Stimulated activated effector memory CD8-positive, alpha-beta T cell treated with anti-CD3 and anti-CD28 coated beads, Interleukin-12 subunit alpha, Interleukin-12 subunit beta, amount 100 ng/mL, for 72 hours (primary cell): ENCODE results near the gene PROX2.

ENCODE experiments used
- ATAC-seq: fragments of 150-1000 bp; cut with Tn5 transposase; 2 replicates; pipeline ENCODE4 v1.10.0; 2021
- DNase-seq, 2 donors: peaks; one replicate each; pipeline ENCODE4 v3.0.0; 2021 to 2022; ENCODE audit warnings: low spot score in 2 of 2
- H3K27ac Mint-ChIP-seq: one replicate; pipeline ENCODE4 v1.8.0; 2022; ENCODE audit warnings: mild to moderate bottlenecking, mixed read lengths
- H3K36me3 Mint-ChIP-seq: one replicate; pipeline ENCODE4 v1.8.0; 2022; ENCODE audit warnings: mild to moderate bottlenecking, mixed read lengths
- H3K4me1 Mint-ChIP-seq: one replicate; pipeline ENCODE4 v1.8.0; 2022; ENCODE audit warnings: mixed read lengths
- H3K4me3 Mint-ChIP-seq: one replicate; pipeline ENCODE4 v1.8.0; 2022; ENCODE audit warnings: mild to moderate bottlenecking, mixed read lengths
- H3K9me3 Mint-ChIP-seq: one replicate; pipeline ENCODE4 v1.8.0; 2022; ENCODE audit warnings: mixed read lengths

The PROX2 gene

GRCh38 chr14:74913393-74913910, 37.5 kb upstream of the PROX2 start:
- Mint-ChIP-seq H3K4me1 (no peaks in the 10 kb centered on the region), H3K4me3 (no peak overlapping the region), H3K36me3 (no peaks in the 10 kb centered on the region), H3K9me3 (no peaks in the 10 kb centered on the region), H3K27ac (no peak overlapping the region)
- ATAC-seq: no peak
- DNase-seq: no peak

- no peaks in the 10 kb centered on the region for H3K9me3 Mint-ChIP-seq
- no peak for ATAC-seq
- H3K4me3 Mint-ChIP-seq: no peak overlapping the region
- no peaks in the 10 kb centered on the region for H3K36me3 Mint-ChIP-seq
- DNase-seq: no peak
- H3K4me1 Mint-ChIP-seq: no peaks in the 10 kb centered on the region
- H3K27ac Mint-ChIP-seq: peak overlapping the region; percentile 43
Observed at GRCh38 chr14:74912801-74913200, 36.9 kb upstream of the PROX2 start.

- peaks cover under 1% of the 10 kb centered on the region for H3K36me3 Mint-ChIP-seq
- ATAC-seq (no peak), DNase-seq (no peak)
- no peaks in the 10 kb centered on the region for H3K9me3 Mint-ChIP-seq
- no peaks in the 10 kb centered on the region for H3K4me1 Mint-ChIP-seq
- peak overlapping the region; percentile 43 for H3K27ac Mint-ChIP-seq
- no peak overlapping the region for H3K4me3 Mint-ChIP-seq
Observed at GRCh38 chr14:74912111-74912510, 36.2 kb upstream of the PROX2 start.

- Mint-ChIP-seq H3K36me3 (peaks cover 5% of the 10 kb centered on the region), H3K4me3 (no peak overlapping the region), H3K27ac (peak overlapping the region; percentile 43), H3K4me1 (no peaks in the 10 kb centered on the region), H3K9me3 (no peaks in the 10 kb centered on the region)
- ATAC-seq (no peak), DNase-seq (no peak)
Observed at GRCh38 chr14:74911704-74912103, 35.8 kb upstream of the PROX2 start.

GRCh38 chr14:74911221-74911620, 35.3 kb upstream of the PROX2 start:
- Mint-ChIP-seq H3K4me3 (no peak overlapping the region), H3K4me1 (no peaks in the 10 kb centered on the region), H3K9me3 (no peaks in the 10 kb centered on the region), H3K27ac (no peak overlapping the region), H3K36me3 (peaks cover 6% of the 10 kb centered on the region)
- ATAC-seq (no peak), DNase-seq (no peak)

GRCh38 chr14:74910556-74910955, 34.6 kb upstream of the PROX2 start:
- no peak overlapping the region for H3K27ac Mint-ChIP-seq
- DNase-seq (no peak), ATAC-seq (no peak)
- no peak overlapping the region for H3K4me3 Mint-ChIP-seq
- no peaks in the 10 kb centered on the region for H3K4me1 Mint-ChIP-seq
- no peaks in the 10 kb centered on the region for H3K9me3 Mint-ChIP-seq
- peaks cover 9% of the 10 kb centered on the region for H3K36me3 Mint-ChIP-seq

GRCh38 chr14:74909911-74910310, 34.0 kb upstream of the PROX2 start:
- DNase-seq: no peak
- ATAC-seq: no peak
- peak overlapping the region; percentile 64 for H3K27ac Mint-ChIP-seq
- H3K9me3 Mint-ChIP-seq: no peaks in the 10 kb centered on the region
- H3K36me3 Mint-ChIP-seq: peaks cover 15% of the 10 kb centered on the region
- no peak overlapping the region for H3K4me3 Mint-ChIP-seq
- no peaks in the 10 kb centered on the region for H3K4me1 Mint-ChIP-seq

- H3K27ac Mint-ChIP-seq: peak overlapping the region; percentile 64
- ATAC-seq (no peak), DNase-seq (no peak)
- H3K4me3 Mint-ChIP-seq: no peak overlapping the region
- H3K9me3 Mint-ChIP-seq: no peaks in the 10 kb centered on the region
- no peaks in the 10 kb centered on the region for H3K4me1 Mint-ChIP-seq
- H3K36me3 Mint-ChIP-seq: peaks cover 19% of the 10 kb centered on the region
Observed at GRCh38 chr14:74909501-74909900, 33.6 kb upstream of the PROX2 start.

- DNase-seq (no peak), ATAC-seq (no peak)
- Mint-ChIP-seq H3K9me3 (no peaks in the 10 kb centered on the region), H3K27ac (no peak overlapping the region), H3K4me1 (no peaks in the 10 kb centered on the region), H3K4me3 (no peak overlapping the region), H3K36me3 (peaks cover 22% of the 10 kb centered on the region)
Observed at GRCh38 chr14:74908861-74909341, 33.0 kb upstream of the PROX2 start.

GRCh38 chr14:74907744-74908143, 31.8 kb upstream of the PROX2 start:
- H3K36me3 Mint-ChIP-seq: peaks cover 28% of the 10 kb centered on the region
- ATAC-seq (no peak), DNase-seq (no peak)
- H3K9me3 Mint-ChIP-seq: no peaks in the 10 kb centered on the region
- peak overlapping the region; percentile 34 for H3K27ac Mint-ChIP-seq
- no peaks in the 10 kb centered on the region for H3K4me1 Mint-ChIP-seq
- no peak overlapping the region for H3K4me3 Mint-ChIP-seq

- Mint-ChIP-seq H3K9me3 (no peaks in the 10 kb centered on the region), H3K4me3 (no peak overlapping the region), H3K27ac (peak overlapping the region; percentile 34), H3K36me3 (peaks cover 36% of the 10 kb centered on the region), H3K4me1 (no peaks in the 10 kb centered on the region)
- ATAC-seq (no peak), DNase-seq (no peak)
Observed at GRCh38 chr14:74906925-74907521, 31.1 kb upstream of the PROX2 start.

- Mint-ChIP-seq H3K9me3 (no peaks in the 10 kb centered on the region), H3K4me1 (no peaks in the 10 kb centered on the region), H3K27ac (peak overlapping the region; percentile 43), H3K4me3 (no peak overlapping the region), H3K36me3 (peaks cover 49% of the 10 kb centered on the region)
- DNase-seq (peak; percentile 77 to 86), ATAC-seq (peak; percentile 67)
Observed at GRCh38 chr14:74905595-74906142, 29.7 kb upstream of the PROX2 start.

- H3K4me1 Mint-ChIP-seq: no peaks in the 10 kb centered on the region
- peak overlapping the region; percentile 81 for H3K27ac Mint-ChIP-seq
- no peak overlapping the region for H3K4me3 Mint-ChIP-seq
- DNase-seq (no peak), ATAC-seq (no peak)
- H3K36me3 Mint-ChIP-seq: peaks cover 57% of the 10 kb centered on the region
- no peaks in the 10 kb centered on the region for H3K9me3 Mint-ChIP-seq
Observed at GRCh38 chr14:74904635-74905503, 28.9 kb upstream of the PROX2 start.

- Mint-ChIP-seq H3K4me1 (no peaks in the 10 kb centered on the region), H3K27ac (peak overlapping the region; percentile 65), H3K9me3 (no peaks in the 10 kb centered on the region), H3K4me3 (no peak overlapping the region), H3K36me3 (peaks cover 75% of the 10 kb centered on the region)
- ATAC-seq (no peak), DNase-seq (no peak)
Observed at GRCh38 chr14:74902941-74903705, 27.2 kb upstream of the PROX2 start.

GRCh38 chr14:74898694-74899093, 22.7 kb upstream of the PROX2 start:
- H3K4me3 Mint-ChIP-seq: no peak overlapping the region
- peak overlapping the region; percentile 90 for H3K27ac Mint-ChIP-seq
- H3K36me3 Mint-ChIP-seq: peaks cover 97% of the 10 kb centered on the region

More at GRCh38 chr14:74898694-74899093, 22.7 kb upstream of the PROX2 start:
- Mint-ChIP-seq H3K9me3 (no peaks in the 10 kb centered on the region), H3K4me1 (peaks cover 5% of the 10 kb centered on the region)
- no peak for ATAC-seq
- DNase-seq: no peak
